GM19372 (cell line): ENCODE data around the gene MEP1A.
"Not testable (repeated sequence)": the region's sequence is repeated elsewhere in the genome, so short reads cannot be mapped to it uniquely, and the experiment has no call there.

Experiments used
- ATAC-seq: cut with Tn5 transposase; IDR thresholded peaks from one replicate; pipeline ENCODE4 v1.9.1; 2021; ENCODE audit warnings: mild to moderate bottlenecking, low read depth, moderate library complexity; ENCODE audit not compliant: unreplicated experiment

MEP1A gene, protein sequence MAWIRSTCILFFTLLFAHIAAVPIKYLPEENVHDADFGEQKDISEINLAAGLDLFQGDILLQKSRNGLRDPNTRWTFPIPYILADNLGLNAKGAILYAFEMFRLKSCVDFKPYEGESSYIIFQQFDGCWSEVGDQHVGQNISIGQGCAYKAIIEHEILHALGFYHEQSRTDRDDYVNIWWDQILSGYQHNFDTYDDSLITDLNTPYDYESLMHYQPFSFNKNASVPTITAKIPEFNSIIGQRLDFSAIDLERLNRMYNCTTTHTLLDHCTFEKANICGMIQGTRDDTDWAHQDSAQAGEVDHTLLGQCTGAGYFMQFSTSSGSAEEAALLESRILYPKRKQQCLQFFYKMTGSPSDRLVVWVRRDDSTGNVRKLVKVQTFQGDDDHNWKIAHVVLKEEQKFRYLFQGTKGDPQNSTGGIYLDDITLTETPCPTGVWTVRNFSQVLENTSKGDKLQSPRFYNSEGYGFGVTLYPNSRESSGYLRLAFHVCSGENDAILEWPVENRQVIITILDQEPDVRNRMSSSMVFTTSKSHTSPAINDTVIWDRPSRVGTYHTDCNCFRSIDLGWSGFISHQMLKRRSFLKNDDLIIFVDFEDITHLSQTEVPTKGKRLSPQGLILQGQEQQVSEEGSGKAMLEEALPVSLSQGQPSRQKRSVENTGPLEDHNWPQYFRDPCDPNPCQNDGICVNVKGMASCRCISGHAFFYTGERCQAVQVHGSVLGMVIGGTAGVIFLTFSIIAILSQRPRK

DNA sequence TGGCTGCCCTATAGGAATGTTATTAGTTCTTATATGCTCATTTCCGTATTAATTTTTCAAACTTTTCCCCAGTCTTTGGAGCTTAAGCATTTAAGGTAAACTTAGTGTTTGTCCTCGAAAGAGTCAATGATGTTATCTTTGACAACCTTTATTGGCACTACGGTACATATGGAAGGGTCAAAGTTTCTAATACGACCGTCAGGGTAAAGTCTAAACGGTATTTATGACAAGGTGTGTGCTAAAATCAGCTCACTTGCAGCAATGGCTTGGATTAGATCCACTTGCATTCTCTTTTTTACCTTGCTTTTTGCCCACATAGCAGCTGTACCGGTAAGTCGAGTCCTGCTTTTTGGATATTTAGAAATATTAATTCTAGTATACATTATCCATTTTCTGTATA is at the start of gene MEP1A:
MEP1A (plus strand) TSS at position 252 of the 400 bp plus-strand sequence; CDS start at position 262, 10 bp downstream.
- ATAC-seq: no peak

GRCh38 chr6:46743425-46744158 is 49.6 kb upstream of the MEP1A start:
- ATAC-seq: no peak

GRCh38 chr6:46744159-46744725 is 48.9 kb upstream of the MEP1A start:
- not testable (repeated sequence) for ATAC-seq

- ATAC-seq: no peak
These were observed 47.2 kb upstream of the MEP1A start for GRCh38 chr6:46745973-46746372.

DNA sequence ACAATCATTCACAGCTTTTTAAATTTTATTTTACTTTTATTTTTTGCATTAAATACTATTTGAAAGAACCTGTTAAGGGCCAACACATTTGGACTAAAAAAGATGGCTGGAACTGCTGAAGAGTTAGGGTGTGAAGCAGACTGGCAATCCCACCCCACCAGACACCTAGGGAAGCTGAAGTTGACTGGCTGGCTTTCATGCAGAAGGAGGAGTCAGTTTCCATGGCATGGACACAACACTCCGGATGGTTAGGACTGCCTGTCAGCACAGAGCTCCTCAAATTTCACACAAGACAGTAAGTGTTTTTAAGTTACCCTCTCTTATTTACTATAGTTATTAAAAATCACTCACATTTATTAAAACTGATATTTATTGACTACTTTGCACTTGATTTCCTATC is 46.5 kb upstream of the MEP1A start, which contains the start of gene ANKRD66:
ANKRD66 (plus strand) TSS at position 238 of the 400 bp plus-strand sequence. CDS start 5,016 bp downstream, outside the sequence.
- no peak for ATAC-seq

DNA sequence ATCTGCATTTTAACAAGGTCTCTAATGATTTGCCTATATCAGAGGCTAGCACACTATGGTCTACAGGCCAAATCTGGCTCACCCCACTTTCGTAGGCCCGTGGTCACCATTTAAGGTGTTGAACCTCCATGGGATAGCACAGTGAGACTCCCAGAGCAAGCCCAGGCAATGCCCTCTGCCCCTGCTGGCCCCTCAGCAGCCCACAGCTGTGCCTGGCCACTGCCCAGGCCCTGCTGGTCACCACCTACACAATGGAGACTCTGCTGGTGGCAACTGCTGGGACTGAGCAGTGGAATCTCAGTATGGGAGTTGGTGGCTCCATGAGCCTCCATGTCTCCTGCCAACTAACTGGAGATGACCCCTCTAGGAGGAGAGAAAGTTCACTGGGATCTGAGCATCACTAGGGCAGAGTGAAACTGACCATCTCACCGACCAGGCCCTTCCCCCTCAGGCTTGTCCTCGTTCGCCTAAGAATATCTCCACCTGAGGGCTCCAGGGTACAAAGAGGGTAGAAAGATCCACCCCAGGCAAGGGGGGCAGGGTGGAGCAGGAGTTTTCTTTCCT is 44.2 kb upstream of the MEP1A start:
- ATAC-seq: no peak

- no peak for ATAC-seq
These were observed 43.5 kb upstream of the MEP1A start for GRCh38 chr6:46749731-46750130.

- no peak for ATAC-seq
These were observed 41.5 kb upstream of the MEP1A start for GRCh38 chr6:46751658-46752057.

DNA sequence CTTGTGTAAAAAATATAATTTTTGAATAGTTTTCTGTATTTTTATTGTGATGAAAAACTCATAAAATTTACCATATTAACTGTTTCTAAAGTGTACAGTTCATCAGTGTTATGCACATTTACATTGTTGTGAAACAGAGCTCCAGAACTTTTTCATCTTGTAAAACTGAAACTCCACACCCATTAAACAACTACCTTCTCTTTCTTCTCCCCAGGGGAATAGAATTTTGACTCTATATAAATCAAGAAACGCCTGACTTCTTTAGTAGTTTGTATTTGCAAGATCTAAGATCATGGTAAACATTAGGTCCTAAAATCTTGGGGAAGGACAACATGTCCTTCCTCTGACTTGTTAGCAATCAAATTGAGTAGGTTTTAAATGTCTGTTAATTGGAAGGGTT is 37.3 kb upstream of the MEP1A start:
- no peak for ATAC-seq

GRCh38 chr6:46756469-46757213 is 36.5 kb upstream of the MEP1A start:
- no peak for ATAC-seq

DNA sequence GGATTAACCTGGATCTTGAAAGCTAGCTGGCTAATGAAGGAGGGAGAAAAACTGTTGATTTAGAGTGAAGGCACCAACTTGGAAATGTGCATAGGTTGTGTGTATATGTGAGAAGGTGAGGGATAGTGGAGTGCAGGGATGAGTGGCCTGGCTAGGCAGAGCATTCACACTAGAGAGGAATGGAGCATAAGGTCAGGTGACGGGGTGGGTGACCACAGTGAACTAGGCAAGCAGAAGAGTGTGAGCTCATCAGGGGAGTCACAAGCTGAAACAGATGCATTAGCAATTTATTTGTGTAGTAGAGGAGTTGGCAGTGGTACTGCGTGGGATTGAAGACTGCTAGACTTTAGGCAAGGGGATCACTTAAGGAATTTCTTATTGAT is 36.0 kb upstream of the MEP1A start:
- ATAC-seq: no peak

- ATAC-seq: no peak
These were observed 34.0 kb upstream of the MEP1A start for GRCh38 chr6:46758960-46759753.

DNA sequence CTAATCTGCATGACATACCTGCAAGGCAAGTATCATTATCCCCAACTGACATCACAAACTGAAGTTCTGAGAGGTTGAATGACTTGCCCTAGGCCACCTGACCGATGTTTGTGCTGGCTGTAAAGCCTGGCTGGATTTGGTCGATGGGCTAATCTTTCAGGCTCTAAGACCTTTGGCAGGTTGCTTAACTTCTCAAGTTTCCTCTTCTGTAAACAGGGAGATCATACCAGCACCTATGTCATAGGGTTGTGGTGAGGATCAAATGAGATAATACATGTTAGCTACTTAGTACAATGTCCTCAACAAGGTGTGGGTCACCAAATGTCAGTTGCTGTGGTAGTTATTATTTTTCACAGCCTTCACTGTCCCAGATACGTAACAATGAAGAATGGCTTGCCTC is 32.3 kb upstream of the MEP1A start:
- ATAC-seq: no peak

- ATAC-seq: no peak
These were observed 29.7 kb upstream of the MEP1A start for GRCh38 chr6:46763466-46763865.

DNA sequence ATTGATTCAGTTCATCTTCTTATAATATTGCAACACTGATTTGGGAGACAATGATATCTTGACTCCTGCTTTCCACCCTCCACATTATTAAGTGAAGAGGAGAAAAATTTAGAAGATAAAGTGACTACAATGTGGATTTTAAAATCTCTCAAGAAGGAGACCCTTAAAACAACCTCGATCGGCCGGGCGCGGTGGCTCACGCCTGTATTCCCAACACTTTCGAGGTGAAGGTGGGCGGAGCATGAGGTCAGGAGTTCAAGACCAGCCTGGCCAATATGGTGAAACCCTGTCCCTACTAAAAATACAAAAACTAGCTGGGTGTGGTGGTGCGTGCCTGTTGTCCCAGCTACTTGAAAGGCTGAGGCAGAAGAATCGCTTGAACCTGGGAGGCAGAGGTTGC is 28.9 kb upstream of the MEP1A start:
- not testable (repeated sequence) for ATAC-seq

GRCh38 chr6:46764961-46765360 is 28.2 kb upstream of the MEP1A start:
- no peak for ATAC-seq

DNA sequence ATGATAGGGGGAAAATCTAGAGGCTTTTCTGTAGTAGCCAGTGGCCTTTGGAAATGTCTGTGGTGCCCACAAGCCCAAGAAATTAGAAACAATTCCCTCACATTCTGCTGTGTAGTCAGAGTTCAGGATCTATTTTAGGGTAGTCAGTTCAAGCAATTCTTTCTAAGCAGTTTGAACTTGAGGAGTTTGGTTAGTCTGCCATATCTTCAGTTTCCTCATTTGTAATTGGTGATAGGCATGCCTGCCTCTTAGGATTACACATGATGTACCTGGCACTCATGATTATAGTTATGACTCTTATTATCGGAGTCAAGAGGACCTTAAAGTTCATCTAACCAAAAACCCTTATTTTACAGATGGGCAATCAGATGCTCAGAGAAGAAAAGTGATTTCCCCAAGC is 21.2 kb upstream of the MEP1A start:
- no peak for ATAC-seq

- peak; percentile 64 for ATAC-seq
These were observed 20.4 kb upstream of the MEP1A start for GRCh38 chr6:46772762-46773161.
